GM12878 (cell line): ENCODE results near the gene ANKRD33B. TPM values are rescaled to one million over a fixed set of nuclear protein-coding genes. Genes with fewer than 3 reads are reported as not detected.

Source experiments
- ATAC-seq: fragments of 200-7000 bp; cut with Tn5 transposase; 3 replicates; pipeline ENCODE4 v1.9.1; 2020; ENCODE audit warnings: mild to moderate bottlenecking, moderate library complexity
- BruUV-seq: library from RNA; stranded (reverse); fragments of 400-500 nt; replicated peaks from 2 replicates; lab custom pipeline; 2021; lab: Mats Ljungman, UMichigan
- CTCF ChIA-PET: fragments of 300-600 bp; sonication (Branson Sonifier 250); formaldehyde crosslinking; extraction: SDS; loops from one replicate; lab custom pipeline; 2021; ENCODE audit warnings: inconsistent platforms; lab: Yijun Ruan, JAX
- POLR2A ChIA-PET: fragments of 350-600 bp; formaldehyde crosslinking; extraction: SDS; loops from one replicate; lab custom pipeline; 2021; ENCODE audit warnings: inconsistent platforms; lab: Charles Lee
- RAD21 ChIA-PET: fragments of 300-600 bp; sonication (Branson Sonifier 250); formaldehyde crosslinking; loops from one replicate; lab custom pipeline; 2023; ENCODE audit warnings: antibody characterized with exemption; ENCODE audit not compliant: unreplicated experiment; lab: Charles Lee
- SMC1A ChIA-PET: fragments of 300-600 bp; sonication (Branson Sonifier 250); formaldehyde crosslinking; loops from one replicate; lab custom pipeline; 2023; ENCODE audit not compliant: unreplicated experiment, uncharacterized antibody; lab: Charles Lee
- DNase-seq: peaks from one replicate; pipeline ENCODE4 v3.0.0-alpha.2; 2011; ENCODE audit warnings: low read depth, low spot score
- FAIRE-seq: peaks from 3 replicates; lab custom pipeline; 2011; peaks lifted over from hg19 to GRCh38; lab: Jason Lieb, UNC
- H2AFZ ChIP-seq: 2 replicates; pipeline ENCODE4 v1.6.0; 2011; ENCODE audit warnings: low read depth, low read length, control low read depth; ENCODE audit not compliant: control insufficient read depth
- H3K27ac ChIP-seq: 2 replicates; pipeline ENCODE4 v1.5.1; 2011; ENCODE audit warnings: control low read depth; ENCODE audit not compliant: control insufficient read depth, insufficient read depth
- H3K27me3 ChIP-seq, 2 experiments: replicated peaks in 1 of 2; 2 replicates each; pipeline versions ENCODE4 v1.6.0 to v1.6.1; 2011; ENCODE audit warnings: low read length in 1 of 2; ENCODE audit not compliant: control insufficient read depth in 2 of 2, insufficient read depth in 2 of 2
- H3K36me3 ChIP-seq, 2 experiments: 2 replicates each; pipeline ENCODE4 v1.5.1; 2011; ENCODE audit warnings: low read length in 1 of 2; ENCODE audit not compliant: control insufficient read depth in 2 of 2, insufficient read depth in 2 of 2
- H3K4me1 ChIP-seq: 2 replicates; pipeline ENCODE4 v1.6.1; 2011; ENCODE audit warnings: mild to moderate bottlenecking, low read length, moderate library complexity, mixed read lengths; ENCODE audit not compliant: control insufficient read depth, insufficient read depth
- H3K4me2 ChIP-seq: 2 replicates; pipeline ENCODE4 v1.6.0; 2011; ENCODE audit warnings: control low read depth; ENCODE audit not compliant: control insufficient read depth, insufficient read depth
- H3K4me3 ChIP-seq: fragments of 200-600 bp; sonication (generic); 2 replicates; pipeline ENCODE4 v1.5.1; 2016
- H3K79me2 ChIP-seq: 2 replicates; pipeline ENCODE4 v1.6.0; 2011; ENCODE audit warnings: low read length; ENCODE audit not compliant: control insufficient read depth, insufficient read depth
- H3K9ac ChIP-seq: 2 replicates; pipeline ENCODE4 v1.8.0; 2011; ENCODE audit warnings: low read length, control low read depth, mixed read lengths; ENCODE audit not compliant: control insufficient read depth, insufficient read depth
- H3K9me3 ChIP-seq: replicated peaks from 3 replicates; pipeline ENCODE4 v1.5.1; 2011; ENCODE audit warnings: mild to moderate bottlenecking, low read length; ENCODE audit not compliant: control insufficient read depth, insufficient read depth
- H4K20me1 ChIP-seq: 2 replicates; pipeline ENCODE4 v1.6.0; 2011; ENCODE audit not compliant: control insufficient read depth, insufficient read depth
- BMI1 ChIP-seq: fragments of 450-650 bp; IDR thresholded peaks from 2 replicates; pipeline ENCODE4 v1.6.1; 2016; ENCODE audit warnings: mild to moderate bottlenecking, moderate library complexity, borderline replicate concordance
- E2F4 ChIP-seq: IDR thresholded peaks from 2 replicates; pipeline ENCODE4 v1.6.1; 2012; ENCODE audit warnings: low read depth, low read length, improper control_type of control experiment
- FOS ChIP-seq: IDR thresholded peaks from 3 replicates; pipeline ENCODE4 v1.6.1; 2011; ENCODE audit warnings: borderline replicate concordance; ENCODE audit not compliant: insufficient read length; ENCODE audit errors: extremely low read depth
- MLLT1 ChIP-seq: fragments of 450-650 bp; IDR thresholded peaks from 2 replicates; pipeline ENCODE4 v1.6.1; 2016; ENCODE audit warnings: mild to moderate bottlenecking
- POLR2AphosphoS5 ChIP-seq: IDR thresholded peaks from 2 replicates; pipeline ENCODE4 v1.6.1; 2011; ENCODE audit warnings: mild to moderate bottlenecking, low read length, inconsistent platforms
- SREBF1 ChIP-seq: IDR thresholded peaks from 2 replicates; pipeline ENCODE4 v1.6.1; 2012; ENCODE audit warnings: mild to moderate bottlenecking, low read length
- STAT1 ChIP-seq: fragments of 450-650 bp; conservative IDR thresholded peaks from 2 replicates; pipeline ENCODE4 v1.6.1; 2014; ENCODE audit warnings: antibody characterized with exemption, mild to moderate bottlenecking
- ZBTB11 ChIP-seq: fragments of 450-650 bp; formaldehyde crosslinking; IDR thresholded peaks from 2 replicates; pipeline ENCODE4 v1.5.0; 2022; ENCODE audit warnings: mild to moderate bottlenecking, missing genetic modification characterization
- WGBS: methylation state at CpG from one replicate; pipeline ENCODE4 v1.1.6; 2016; ENCODE audit warnings: low lambda C conversion rate; ENCODE audit not compliant: insufficient replicate concordance, insufficient coverage; ENCODE audit errors: missing lambda C conversion rate; 5-methylcytosine and 5-hydroxymethylcytosine counted together
- in situ Hi-C: fragments of 300-500 bp; cut with MboI; formaldehyde crosslinking; loops from 9 replicates; pipeline ENCODE4 v1.14.3; 2018; ENCODE audit warnings: mixed read lengths
- intact Hi-C: fragments of 100-400 bp; cut with micrococcal nuclease; formaldehyde crosslinking; loops from one replicate; pipeline ENCODE4 v1.14.2; 2022; ENCODE audit not compliant: unreplicated experiment
- polyA plus RNA-seq, 11 experiments: library from polyadenylated mRNA; depleted of rRNA in 4 of 11; unstranded in 6 of 11; stranded (reverse) in 5 of 11; fragments of >200 nt; fragmentation: Nextera tagmentation in 4 of 11; fragmentation: Illumina TruSeq in 1 of 11; extraction: Ambion mirVana in 4 of 11; extraction: Trizol in 1 of 11; gene quantifications; 1 replicate in 1 of 11; 2 replicates in 10 of 11; pipeline versions ENCODE4 v1.2.1 to v1.2.3, GENCODE V29; 2011 to 2016; ENCODE audit warnings: inconsistent platforms in 2 of 11, missing spikeins in 2 of 11, low read depth in 1 of 11
- total RNA-seq, 4 experiments: library from RNA; depleted of rRNA in 3 of 4; stranded (reverse); fragments of >200 nt in 3 of 4; fragmentation: Illumina TruSeq in 1 of 4; extraction: Trizol in 1 of 4; gene quantifications; 2 replicates each; pipeline versions ENCODE4 v1.2.1 to v1.2.3, GENCODE V29; 2013 to 2021

ANKRD33B gene
- total and polyA plus RNA-seq, 10 of the 15 experiments (the other 5 are each of a cell fraction or from before 2014, with no cell fraction given) = 4.9 to 61.6 (median 15.6) TPM

GRCh38 chr5:10588109-10588775 is 24.4 kb downstream of the ANKRD33B start:
- no peak overlapping the region for H3K9ac ChIP-seq
- ChIA-PET CTCF (interaction anchor here (0.6 to 3.0 kb wide), 4 partner anchors 11 to 39 kb away, joined by 3 to 22 read pairs (median 4); no protein-coding TSS in a partner anchor), RAD21 (interaction anchor here (0.7 to 1.7 kb wide), 9 partner anchors 11 to 304 kb away, joined by 3 to 6 read pairs (median 3); no protein-coding TSS in a partner anchor), SMC1A (interaction anchor here (0.7 to 2.0 kb wide), 11 partner anchors 9 to 39 kb away, joined by 3 to 7 read pairs (median 4); no protein-coding TSS in a partner anchor), POLR2A (interaction anchor here (1.0 to 1.2 kb wide), 2 partner anchors 18 to 22 kb away, joined by 3 to 9 read pairs; no protein-coding TSS in a partner anchor)
- H3K4me1 ChIP-seq = peaks cover 81% of the 10 kb centered on the region
- TF ChIP-seq MLLT1 (0 out of 2 replicates have a peak, but pooled peaks have one; percentile 66), E2F4 (no peak), POLR2AphosphoS5 (no peak), SREBF1 (no peak), STAT1 (no peak), ZBTB11 (CRISPR knock-in tag) (no peak), BMI1 (no peak), FOS (no peak)
- no peaks in the 10 kb centered on the region; the same call in 2 of the 3 replicates for H3K9me3 ChIP-seq
- ATAC-seq (0 out of 3 replicates have a peak, but pooled peaks have one; percentile 6), DNase-seq (no peak), FAIRE-seq (no peak)
- intact Hi-C loops = no loop called here
- peaks cover 5 to 6% of the 10 kb centered on the region in 2 experiments; a peak in 3 of 4 replicates for H3K36me3 ChIP-seq
- no peaks in the 10 kb centered on the region for H3K27me3 ChIP-seq
- peak overlapping the region; percentile 81 for H3K4me2 ChIP-seq
- H3K4me3 ChIP-seq = peak overlapping the region; percentile 60
- H2AFZ ChIP-seq = peak overlapping the region; percentile 40; the same call in 1 of the 2 replicates
- in situ Hi-C loops = no loop called here
- 57% methylated on average over 8 of the region's 8 CpGs for WGBS
- H3K27ac ChIP-seq = peak overlapping the region; percentile 59
- H3K79me2 ChIP-seq = peaks cover 94% of the 10 kb centered on the region
- no peaks in the 10 kb centered on the region; the same call in 1 of the 2 replicates for H4K20me1 ChIP-seq
- no TSS peak for BruUV-seq
